ENCODE measurements around the gene SNRNP200. TPM values are rescaled to one million over a fixed set of nuclear protein-coding genes. Genes with fewer than 3 reads are reported as not detected.
A peak's percentile ranks its signal among the peaks of the same experiment; 100 is the strongest.

Gene SNRNP200
- total RNA-seq, 4 donors from 2014 or later: 51.1 to 89.8 (median 67.4) TPM

GRCh38 chr2:96236882-96237281, 68.5 kb downstream of the SNRNP200 start:
- Histone ChIP-seq H3K36me3 (no peaks in the 10 kb centered on the region), H3K27ac (no peak overlapping the region), H3K4me1 (peaks cover 36 to 37% of the 10 kb centered on the region in 2 donors), H3K4me3 (no peak overlapping the region), H3K9me3 (no peaks in the 10 kb centered on the region), H3K27me3 (no peaks in the 10 kb centered on the region)
- ATAC-seq: no peak
- in situ Hi-C loops (cut with MboI; ENCODE audit: low sequenced_read_pairs in 4 of 4): no loop called here
- intact Hi-C loops (cut with DNase I; ENCODE audit: low total_unique reads): no loop called here
- peak in 1 of 2 donors; percentile 3 for DNase-seq
- TF ChIP-seq CTCF (IDR thresholded peaks at IDR 0.05 in 4 of 5, conservative IDR thresholded peaks at IDR 0.05 in 1 of 5) (no peak), POLR2A (IDR thresholded peaks at IDR 0.05) (no peak)

GRCh38 chr2:96233880-96234316, 71.4 kb downstream of the SNRNP200 start:
- ATAC-seq (no peak), DNase-seq (peak in 1 of 2 donors; percentile 8)
- Histone ChIP-seq H3K4me1 (peaks cover 10 to 14% of the 10 kb centered on the region in 2 donors), H3K36me3 (no peaks in the 10 kb centered on the region), H3K27ac (no peak overlapping the region), H3K9me3 (no peaks in the 10 kb centered on the region), H3K4me3 (no peak overlapping the region), H3K27me3 (no peaks in the 10 kb centered on the region)
- intact Hi-C loops (cut with DNase I; ENCODE audit: low total_unique reads) (no loop called here), in situ Hi-C loops (cut with MboI; ENCODE audit: low sequenced_read_pairs in 4 of 4) (no loop called here)
- TF ChIP-seq POLR2A (IDR thresholded peaks at IDR 0.05): no peak
- no peak for TF ChIP-seq CTCF (IDR thresholded peaks at IDR 0.05 in 4 of 5, conservative IDR thresholded peaks at IDR 0.05 in 1 of 5)

DNA sequence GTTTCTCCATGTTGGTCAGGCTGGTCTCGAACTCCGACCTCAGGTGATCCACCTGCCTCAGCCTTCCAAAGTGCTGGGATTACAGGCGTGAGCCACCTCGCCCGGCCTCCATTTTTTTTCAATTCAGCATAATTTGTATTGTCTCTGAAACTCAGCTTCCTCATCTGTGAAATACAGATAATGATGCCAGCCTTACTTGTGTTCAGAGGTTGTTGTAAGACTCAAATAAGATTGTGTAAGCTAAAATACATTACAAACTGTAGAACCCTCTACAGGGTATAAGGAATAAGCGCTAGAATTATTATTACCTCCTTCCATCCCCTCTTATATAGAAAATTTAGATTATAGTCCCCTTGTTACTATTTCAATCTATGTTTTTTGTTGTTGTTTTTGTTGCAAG, 71.9 kb downstream of the SNRNP200 start:
- ATAC-seq: no peak
- H3K4me1 ChIP-seq: peaks cover 8 to 9% of the 10 kb centered on the region in 2 donors
- no peaks in the 10 kb centered on the region for H3K36me3 ChIP-seq
- no peaks in the 10 kb centered on the region for H3K9me3 ChIP-seq
- no peak for DNase-seq
- TF ChIP-seq POLR2A (IDR thresholded peaks at IDR 0.05) (no peak), CTCF (IDR thresholded peaks at IDR 0.05 in 4 of 5, conservative IDR thresholded peaks at IDR 0.05 in 1 of 5) (no peak)
- H3K27me3 ChIP-seq: no peaks in the 10 kb centered on the region
- no peak overlapping the region for H3K4me3 ChIP-seq
- in situ Hi-C loops (cut with MboI; ENCODE audit: low sequenced_read_pairs in 4 of 4) (no loop called here), intact Hi-C loops (cut with DNase I; ENCODE audit: low total_unique reads) (no loop called here)
- no peak overlapping the region for H3K27ac ChIP-seq

DNA sequence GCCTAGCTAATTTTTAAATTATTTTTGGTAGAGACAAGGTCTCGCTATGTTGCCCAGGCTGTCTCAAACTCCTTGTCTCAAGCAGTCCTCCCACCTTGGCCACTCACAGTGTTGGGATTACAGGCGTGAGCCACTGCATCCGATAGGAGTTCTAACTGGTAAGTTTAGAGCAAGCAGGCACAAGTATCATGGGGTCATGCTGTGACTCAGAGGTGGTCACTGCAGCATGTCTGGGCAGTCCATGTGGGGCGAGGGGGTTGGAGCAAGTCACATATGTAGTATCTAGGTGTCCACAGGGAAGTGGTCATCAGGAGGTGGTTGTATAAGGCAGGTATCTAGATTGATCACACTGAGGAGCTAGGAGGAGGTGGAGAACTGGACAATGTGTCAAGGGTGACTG, 74.0 kb downstream of the SNRNP200 start:
- Histone ChIP-seq H3K4me1 (peaks cover 4 to 7% of the 10 kb centered on the region in 2 donors), H3K27me3 (no peaks in the 10 kb centered on the region), H3K36me3 (no peaks in the 10 kb centered on the region), H3K9me3 (no peaks in the 10 kb centered on the region), H3K27ac (no peak overlapping the region), H3K4me3 (no peak overlapping the region)
- no peak for ATAC-seq
- TF ChIP-seq POLR2A (IDR thresholded peaks at IDR 0.05) (no peak), CTCF (IDR thresholded peaks at IDR 0.05 in 4 of 5, conservative IDR thresholded peaks at IDR 0.05 in 1 of 5) (no peak)
- intact Hi-C loops (cut with DNase I; ENCODE audit: low total_unique reads) (no loop called here), in situ Hi-C loops (cut with MboI; ENCODE audit: low sequenced_read_pairs in 4 of 4) (no loop called here)
- no peak for DNase-seq

- peak overlapping the region in 2 of 4 donors; percentile 17 to 33 for H3K27ac ChIP-seq
- H3K36me3 ChIP-seq: no peaks in the 10 kb centered on the region
- no peaks in the 10 kb centered on the region for H3K27me3 ChIP-seq
- no peak overlapping the region for H3K4me3 ChIP-seq
- no peak for TF ChIP-seq CTCF (IDR thresholded peaks at IDR 0.05 in 4 of 5, conservative IDR thresholded peaks at IDR 0.05 in 1 of 5)
- TF ChIP-seq POLR2A (IDR thresholded peaks at IDR 0.05): no peak
- intact Hi-C loops (cut with DNase I; ENCODE audit: low total_unique reads) (no loop called here), in situ Hi-C loops (cut with MboI; ENCODE audit: low sequenced_read_pairs in 4 of 4) (no loop called here)
- no peaks in the 10 kb centered on the region for H3K9me3 ChIP-seq
- peaks cover 4 to 10% of the 10 kb centered on the region in 2 donors for H3K4me1 ChIP-seq
- ATAC-seq (no peak), DNase-seq (no peak)
These were observed 80.3 kb downstream of the SNRNP200 start for GRCh38 chr2:96225016-96225533.

All from gastrocnemius medialis (tissue), 4 donors.